Amniotic stem cell (primary cell): ENCODE data around the gene ZNF544.

Experiments used
- DNase-seq: peaks from one replicate; lab custom pipeline; 2025; lab: John Stamatoyannopoulos, UW

Gene ZNF544

GRCh38 chr19:58228585-58229254, at the start of gene ZNF544:
Gene ZNF544, plus strand, starts transcription at chr19:58228914. Its CDS starts 15,110 bp downstream, at chr19:58244024.
- peak; percentile 9 for DNase-seq

GRCh38 chr19:58181902-58182576, 46.7 kb upstream of the ZNF544 start:
- no peak for DNase-seq

- peak; percentile 66 for DNase-seq
Measured at GRCh38 chr19:58182577-58182988, 46.1 kb upstream of the ZNF544 start.

GRCh38 chr19:58182989-58183816, 45.5 kb upstream of the ZNF544 start, which contains the start of gene ZNF274:
Gene ZNF274, plus strand, starts transcription at chr19:58183061. Its CDS starts 905 bp downstream, at chr19:58183966.
- DNase-seq: peak; percentile 68

- DNase-seq: no peak
Measured at GRCh38 chr19:58183817-58184215, 44.9 kb upstream of the ZNF544 start.

GRCh38 chr19:58196901-58197616, 31.7 kb upstream of the ZNF544 start:
- DNase-seq: no peak

GRCh38 chr19:58203814-58204475, 24.8 kb upstream of the ZNF544 start:
- DNase-seq: no peak

GRCh38 chr19:58204566-58204965, 24.1 kb upstream of the ZNF544 start:
- DNase-seq: no peak

- DNase-seq: no peak
Measured at GRCh38 chr19:58209577-58209976, 19.1 kb upstream of the ZNF544 start.

- no peak for DNase-seq
Measured at GRCh38 chr19:58212336-58213074, 16.2 kb upstream of the ZNF544 start.

GRCh38 chr19:58213075-58213369, 15.7 kb upstream of the ZNF544 start:
- no peak for DNase-seq

GRCh38 chr19:58217069-58217481, 11.6 kb upstream of the ZNF544 start:
- no peak for DNase-seq

- DNase-seq: no peak
Measured at GRCh38 chr19:58217607-58218391, 10.9 kb upstream of the ZNF544 start.

GRCh38 chr19:58218899-58219298, 9.8 kb upstream of the ZNF544 start:
- no peak for DNase-seq

- DNase-seq: no peak
Measured at GRCh38 chr19:58227964-58228584, 640 bp upstream of the ZNF544 start.

- DNase-seq: no peak
Measured at GRCh38 chr19:58229255-58229639, 533 bp downstream of the ZNF544 start.

GRCh38 chr19:58237324-58237723, 8.6 kb downstream of the ZNF544 start:
- no peak for DNase-seq

- DNase-seq: no peak
Measured at GRCh38 chr19:58243351-58243750, 14.6 kb downstream of the ZNF544 start.

GRCh38 chr19:58248886-58249285, 20.2 kb downstream of the ZNF544 start:
- DNase-seq: no peak
